Measurements from ENCODE around the gene PRR5L.

DNA sequence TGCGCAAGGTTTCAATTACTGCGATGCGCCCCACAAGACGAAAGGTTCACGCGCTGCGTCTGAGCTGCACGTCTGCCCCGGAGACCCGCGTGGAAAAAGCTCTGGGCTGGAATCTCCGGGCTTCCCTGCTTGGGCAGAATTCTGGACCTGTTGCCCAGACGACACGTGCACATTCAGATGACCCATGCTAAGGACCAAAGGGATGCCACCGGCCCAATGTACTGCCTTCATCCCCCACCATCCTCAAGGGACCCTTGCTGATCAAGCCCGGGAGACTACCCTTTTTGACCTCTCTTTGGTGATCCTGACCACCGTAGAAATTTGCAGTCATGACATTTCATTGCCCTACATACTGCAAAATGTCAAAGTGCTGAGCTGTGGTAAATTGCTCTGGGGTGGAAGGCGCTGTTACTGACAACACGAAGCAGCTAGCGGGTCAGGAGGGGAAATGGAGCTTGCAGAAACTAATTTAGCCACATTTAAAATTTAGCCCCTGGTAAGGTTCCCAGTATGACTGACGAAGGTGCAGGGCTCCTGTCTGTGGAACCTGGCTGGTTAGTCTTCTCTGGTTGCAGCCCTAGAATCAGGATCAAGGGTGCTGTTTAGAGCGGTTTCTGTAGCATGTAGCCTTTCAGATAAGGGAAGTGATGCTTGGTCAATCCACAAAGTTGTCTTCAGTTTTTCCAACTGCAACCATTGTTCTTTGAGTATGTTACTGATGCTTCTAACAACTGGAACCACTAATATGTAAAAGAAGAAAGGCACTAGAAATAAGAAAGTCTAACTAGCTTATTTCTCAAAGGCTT is 81.9 kb downstream of the PRR5L start:
- TF ChIP-seq, protein P1, sequence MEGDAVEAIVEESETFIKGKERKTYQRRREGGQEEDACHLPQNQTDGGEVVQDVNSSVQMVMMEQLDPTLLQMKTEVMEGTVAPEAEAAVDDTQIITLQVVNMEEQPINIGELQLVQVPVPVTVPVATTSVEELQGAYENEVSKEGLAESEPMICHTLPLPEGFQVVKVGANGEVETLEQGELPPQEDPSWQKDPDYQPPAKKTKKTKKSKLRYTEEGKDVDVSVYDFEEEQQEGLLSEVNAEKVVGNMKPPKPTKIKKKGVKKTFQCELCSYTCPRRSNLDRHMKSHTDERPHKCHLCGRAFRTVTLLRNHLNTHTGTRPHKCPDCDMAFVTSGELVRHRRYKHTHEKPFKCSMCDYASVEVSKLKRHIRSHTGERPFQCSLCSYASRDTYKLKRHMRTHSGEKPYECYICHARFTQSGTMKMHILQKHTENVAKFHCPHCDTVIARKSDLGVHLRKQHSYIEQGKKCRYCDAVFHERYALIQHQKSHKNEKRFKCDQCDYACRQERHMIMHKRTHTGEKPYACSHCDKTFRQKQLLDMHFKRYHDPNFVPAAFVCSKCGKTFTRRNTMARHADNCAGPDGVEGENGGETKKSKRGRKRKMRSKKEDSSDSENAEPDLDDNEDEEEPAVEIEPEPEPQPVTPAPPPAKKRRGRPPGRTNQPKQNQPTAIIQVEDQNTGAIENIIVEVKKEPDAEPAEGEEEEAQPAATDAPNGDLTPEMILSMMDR (IDR thresholded peaks at IDR 0.05) = no peak
- TF ChIP-seq POLR2A (IDR thresholded peaks at IDR 0.05) = no peak
